ENCODE measurements around the gene NPHS1.

The NPHS1 gene

DNA sequence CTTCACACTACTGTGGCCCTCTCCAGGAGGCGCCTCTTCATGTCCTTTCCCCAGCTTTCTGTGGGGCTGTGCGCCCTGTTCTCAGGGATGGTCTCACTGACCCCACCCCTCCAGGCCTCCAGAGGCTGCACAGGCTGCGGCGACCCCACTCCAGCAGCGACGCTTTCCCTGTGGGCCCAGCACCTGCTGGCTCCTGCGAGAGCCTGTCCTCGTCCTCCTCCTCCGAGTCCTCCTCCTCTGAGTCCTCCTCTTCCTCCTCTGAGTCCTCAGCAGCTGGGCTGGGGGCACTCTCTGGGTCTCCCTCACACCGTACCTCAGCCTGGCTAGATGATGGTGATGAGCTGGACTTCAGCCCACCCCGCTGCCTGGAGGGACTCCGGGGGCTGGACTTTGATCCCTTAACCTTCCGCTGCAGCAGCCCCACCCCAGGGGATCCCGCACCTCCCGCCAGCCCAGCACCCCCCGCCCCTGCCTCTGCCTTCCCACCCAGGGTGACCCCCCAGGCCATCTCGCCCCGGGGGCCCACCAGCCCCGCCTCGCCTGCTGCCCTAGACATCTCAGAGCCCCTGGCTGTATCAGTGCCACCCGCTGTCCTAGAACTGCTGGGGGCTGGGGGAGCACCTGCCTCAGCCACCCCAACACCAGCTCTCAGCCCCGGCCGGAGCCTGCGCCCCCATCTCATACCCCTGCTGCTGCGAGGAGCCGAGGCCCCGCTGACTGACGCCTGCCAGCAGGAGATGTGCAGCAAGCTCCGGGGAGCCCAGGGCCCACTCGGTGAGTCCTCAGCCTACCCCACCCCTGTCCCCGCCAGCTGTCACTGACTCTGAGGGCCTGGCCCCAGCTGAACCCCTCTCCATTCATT, 65.8 kb downstream of the NPHS1 start:
- DNase-seq: no peak

DNA sequence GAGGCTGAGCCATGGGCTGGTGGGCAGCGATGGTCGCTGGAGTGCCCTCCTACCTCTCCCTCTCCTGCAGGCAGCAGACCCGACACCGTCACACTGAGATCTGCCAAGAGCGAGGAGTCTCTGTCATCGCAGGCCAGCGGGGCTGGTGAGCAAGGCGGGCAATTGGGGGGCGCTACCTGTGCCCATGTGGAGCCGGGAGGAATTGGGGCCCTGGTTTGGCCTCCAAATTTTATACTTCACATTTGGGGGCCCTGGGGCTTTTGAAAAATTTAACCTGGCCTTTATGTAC, 67.0 kb downstream of the NPHS1 start:
- no peak for DNase-seq

DNA sequence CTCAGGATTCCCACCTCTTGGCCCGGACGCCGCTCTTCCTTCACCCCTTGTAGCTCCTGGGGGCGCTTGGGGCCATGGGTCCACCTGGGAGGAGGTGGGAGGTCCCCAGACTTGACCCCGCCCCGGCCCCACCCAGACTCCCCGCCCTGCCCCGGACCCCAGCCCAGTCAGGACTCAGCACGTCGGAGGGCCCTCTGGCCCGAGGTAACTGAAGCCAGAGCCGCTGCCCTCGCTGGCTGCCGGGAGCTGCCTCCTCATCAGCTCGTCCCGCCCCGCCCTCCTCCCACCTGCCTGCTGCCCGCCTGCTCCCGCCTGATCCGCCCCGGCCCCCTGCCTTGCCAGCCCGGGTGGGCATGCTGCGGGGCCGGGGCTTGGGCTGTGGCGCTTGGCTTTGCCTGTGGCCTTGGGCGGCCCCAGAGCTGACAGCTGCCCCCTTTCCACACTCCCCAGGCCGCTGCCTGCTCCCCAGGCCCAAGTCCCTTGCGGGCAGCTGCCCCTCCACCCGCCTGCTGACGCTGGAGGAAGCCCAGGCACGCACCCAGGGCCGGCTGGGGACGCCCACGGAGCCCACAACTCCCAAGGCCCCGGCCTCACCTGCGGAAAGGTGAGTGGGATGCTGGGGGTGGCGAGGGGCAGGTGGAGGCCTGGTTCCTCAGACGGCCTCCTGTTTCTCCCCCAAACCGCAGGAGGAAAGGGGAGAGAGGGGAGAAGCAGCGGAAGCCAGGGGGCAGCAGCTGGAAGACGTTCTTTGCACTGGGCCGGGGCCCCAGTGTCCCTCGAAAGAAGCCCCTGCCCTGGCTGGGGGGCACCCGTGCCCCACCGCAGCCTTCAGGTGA, 67.6 kb downstream of the NPHS1 start:
- DNase-seq: no peak

DNA sequence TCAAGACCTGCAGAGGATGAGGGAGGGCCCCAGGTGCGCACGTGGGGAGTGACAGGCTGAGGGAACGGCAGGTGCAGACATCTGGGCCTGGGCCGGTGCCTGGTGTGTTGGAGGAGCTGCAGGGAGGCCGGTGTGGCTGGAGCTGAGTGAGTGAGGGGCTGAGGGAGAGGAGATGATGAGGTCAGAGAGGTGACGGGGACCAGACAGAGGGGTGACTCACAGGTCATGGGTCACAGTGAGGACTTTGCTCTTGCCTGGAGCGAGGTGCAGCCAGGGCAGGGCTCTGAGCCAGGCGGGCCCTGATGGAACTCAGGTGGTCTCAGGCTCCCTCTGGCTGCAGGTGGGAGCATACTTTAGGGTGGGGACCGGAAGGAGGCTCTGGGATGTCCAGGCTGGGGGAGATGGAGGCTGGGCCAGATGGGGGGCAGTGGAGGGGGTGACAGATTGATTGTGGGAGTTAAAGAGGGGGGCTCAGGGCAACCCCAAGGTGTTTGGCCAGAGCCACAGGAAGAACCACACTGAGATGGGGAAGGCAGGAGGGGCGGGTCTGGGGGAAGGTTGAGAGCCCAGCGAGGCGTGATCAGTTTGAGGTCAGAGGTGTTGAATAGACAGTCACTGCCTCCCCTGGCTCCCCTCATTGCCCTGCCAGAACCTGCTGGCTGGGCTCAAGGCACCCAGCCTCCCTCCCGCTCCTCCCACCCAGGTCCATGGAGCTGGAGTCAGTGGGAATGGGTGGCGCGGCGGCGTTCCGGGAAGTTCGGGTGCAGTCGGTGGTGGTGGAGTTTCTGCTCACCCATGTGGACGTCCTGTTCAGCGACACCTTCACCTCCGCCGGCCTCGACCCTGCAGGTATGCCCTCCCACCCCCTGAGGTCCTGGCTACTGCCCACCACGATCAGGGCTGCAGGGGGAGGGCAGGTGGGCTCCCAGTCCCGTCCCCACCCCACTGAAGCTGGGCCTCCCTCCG, 68.6 kb downstream of the NPHS1 start:
- no peak for DNase-seq

DNA sequence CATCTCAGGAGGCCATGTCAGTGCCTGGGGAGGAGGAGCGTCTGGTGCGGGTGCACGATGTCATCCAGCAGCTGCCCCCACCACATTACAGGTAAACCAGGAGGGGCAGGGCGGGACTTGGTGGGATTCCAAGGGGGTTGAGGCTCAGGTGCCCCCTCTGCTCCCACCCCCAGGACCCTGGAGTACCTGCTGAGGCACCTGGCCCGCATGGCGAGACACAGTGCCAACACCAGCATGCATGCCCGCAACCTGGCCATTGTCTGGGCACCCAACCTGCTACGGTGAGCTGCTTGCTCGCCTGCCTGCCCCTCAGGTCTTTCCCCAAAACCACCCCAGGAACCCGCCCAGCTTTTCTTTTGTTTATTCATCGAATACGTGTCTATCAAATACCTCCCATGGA, 69.7 kb downstream of the NPHS1 start:
- no peak for DNase-seq

DNA sequence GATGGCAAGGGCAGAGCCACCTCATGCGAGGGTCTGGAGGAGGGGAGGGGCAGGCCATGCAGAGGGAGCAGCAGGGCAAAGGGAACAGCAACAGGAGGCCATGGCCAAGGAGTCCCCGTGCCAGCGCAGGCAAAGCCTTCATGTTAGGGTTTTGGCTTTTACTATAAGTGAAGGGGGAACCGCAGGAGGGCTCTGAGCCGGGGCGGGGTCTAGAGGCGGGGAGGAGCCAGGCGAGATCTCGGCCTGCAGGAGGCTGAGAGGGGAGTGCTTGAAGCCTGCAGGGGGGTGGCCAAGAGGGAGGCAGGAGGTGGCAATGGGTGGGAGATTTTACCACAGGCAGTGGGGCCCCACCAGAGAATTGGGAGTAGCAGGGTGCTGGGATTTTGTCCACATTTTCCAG, 70.7 kb downstream of the NPHS1 start:
- DNase-seq: no peak

DNA sequence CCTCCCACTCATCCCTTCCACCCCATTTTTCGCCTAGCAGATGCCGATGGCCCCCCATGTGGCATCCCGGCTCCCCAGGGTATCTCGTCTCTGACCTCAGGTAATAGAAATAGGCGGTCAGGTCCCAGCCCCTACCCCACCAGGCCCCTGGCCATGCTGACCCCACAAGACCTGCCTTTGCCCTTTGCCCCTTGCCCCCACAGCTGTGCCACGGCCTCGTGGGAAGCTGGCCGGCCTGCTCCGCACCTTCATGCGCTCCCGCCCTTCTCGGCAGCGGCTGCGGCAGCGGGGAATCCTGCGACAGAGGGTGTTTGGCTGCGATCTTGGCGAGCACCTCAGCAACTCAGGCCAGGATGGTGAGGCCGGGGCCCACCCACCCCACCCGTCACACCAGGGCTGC, 71.6 kb downstream of the NPHS1 start:
- no peak for DNase-seq

DNA sequence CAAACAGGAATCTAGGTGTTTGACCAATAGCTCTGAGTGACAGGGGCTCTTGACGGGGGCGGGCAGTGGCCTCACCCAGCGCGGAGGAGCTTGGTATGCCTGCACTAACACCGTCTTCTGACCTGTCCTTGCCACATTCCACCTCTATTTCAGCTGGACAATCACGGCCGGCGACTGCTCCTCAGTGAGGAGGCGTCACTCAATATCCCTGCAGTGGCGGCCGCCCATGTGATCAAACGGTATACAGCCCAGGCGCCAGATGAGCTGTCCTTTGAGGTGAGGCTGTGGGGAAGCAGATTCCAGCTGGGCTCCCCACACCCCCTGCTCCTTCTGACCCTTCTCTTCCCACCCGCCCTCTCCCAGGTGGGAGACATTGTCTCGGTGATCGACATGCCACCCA, 72.2 kb downstream of the NPHS1 start:
- DNase-seq: no peak

DNA sequence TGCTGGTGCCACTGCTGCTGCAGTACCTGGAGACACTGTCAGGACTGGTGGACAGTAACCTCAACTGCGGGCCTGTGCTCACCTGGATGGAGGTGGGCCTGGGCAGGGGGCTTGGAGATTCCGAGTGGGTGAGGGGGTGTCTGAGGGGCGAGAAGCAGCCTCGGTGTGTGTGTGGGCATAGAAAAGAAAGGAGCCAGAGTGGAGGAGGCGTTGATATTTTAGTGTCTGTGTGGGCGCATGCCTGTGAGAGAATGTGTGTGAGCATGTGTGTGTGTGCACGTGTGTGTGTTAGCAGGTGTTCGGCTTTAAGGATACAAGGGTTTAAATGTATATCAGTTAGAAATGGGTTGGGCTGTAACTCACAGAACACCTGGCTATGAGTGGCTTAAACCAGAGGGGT, 73.3 kb downstream of the NPHS1 start:
- DNase-seq: no peak

DNA sequence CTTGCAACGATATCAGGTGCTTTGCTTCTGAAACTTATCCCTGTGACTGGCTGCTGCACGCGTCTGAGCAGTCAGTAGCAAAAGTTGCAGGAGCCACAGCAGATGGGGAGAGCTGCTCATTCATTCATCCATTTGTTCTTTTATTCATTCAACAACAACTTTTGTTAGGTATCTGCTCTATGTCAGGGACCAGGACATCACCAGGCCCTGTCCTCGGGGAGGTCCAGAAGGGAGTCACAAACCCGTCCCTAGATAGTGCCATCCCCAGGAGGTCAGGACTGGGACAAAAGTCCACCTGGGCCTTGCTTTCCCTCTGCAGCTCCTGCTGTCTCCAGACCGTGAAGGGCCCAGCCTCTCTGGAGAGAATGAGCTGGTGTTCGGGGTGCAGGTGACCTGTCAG, 74.3 kb downstream of the NPHS1 start:
- no peak for DNase-seq

DNA sequence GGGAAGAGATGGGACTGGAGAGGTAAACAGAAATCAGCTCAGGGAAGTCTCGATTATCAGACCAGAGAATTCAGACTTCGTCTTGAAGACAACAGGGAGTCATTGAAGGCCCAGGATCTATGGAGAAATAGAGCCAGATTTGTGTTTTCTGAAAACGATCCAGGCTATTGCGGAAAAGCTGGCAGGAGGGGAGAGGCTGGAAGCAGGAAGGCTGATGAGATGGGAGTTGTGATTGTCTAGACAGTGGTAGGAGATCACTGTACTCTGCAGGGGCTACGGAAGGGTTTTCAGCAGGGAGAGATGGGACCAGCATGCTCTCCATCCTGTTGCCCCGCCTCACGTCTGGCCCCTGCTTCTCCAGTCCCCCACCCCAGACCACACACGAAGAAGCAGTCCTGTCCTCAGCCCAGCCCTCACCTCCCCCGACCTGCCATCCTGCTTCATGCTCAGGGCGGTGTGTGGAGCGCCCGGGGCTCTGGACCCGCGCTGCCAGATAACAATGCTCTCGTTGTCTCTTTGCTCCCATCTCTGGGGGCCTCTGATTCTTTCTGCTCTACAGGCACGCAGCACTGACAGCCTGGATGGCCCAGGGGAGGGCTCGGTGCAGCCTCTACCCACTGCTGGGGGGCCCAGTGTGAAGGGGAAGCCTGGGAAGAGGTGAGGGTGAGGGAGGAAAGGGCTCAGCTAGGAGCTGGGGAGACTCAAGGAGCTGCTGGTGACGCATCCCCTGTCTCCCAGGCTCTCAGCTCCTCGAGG, 75.0 kb downstream of the NPHS1 start:
- no peak for DNase-seq

DNA sequence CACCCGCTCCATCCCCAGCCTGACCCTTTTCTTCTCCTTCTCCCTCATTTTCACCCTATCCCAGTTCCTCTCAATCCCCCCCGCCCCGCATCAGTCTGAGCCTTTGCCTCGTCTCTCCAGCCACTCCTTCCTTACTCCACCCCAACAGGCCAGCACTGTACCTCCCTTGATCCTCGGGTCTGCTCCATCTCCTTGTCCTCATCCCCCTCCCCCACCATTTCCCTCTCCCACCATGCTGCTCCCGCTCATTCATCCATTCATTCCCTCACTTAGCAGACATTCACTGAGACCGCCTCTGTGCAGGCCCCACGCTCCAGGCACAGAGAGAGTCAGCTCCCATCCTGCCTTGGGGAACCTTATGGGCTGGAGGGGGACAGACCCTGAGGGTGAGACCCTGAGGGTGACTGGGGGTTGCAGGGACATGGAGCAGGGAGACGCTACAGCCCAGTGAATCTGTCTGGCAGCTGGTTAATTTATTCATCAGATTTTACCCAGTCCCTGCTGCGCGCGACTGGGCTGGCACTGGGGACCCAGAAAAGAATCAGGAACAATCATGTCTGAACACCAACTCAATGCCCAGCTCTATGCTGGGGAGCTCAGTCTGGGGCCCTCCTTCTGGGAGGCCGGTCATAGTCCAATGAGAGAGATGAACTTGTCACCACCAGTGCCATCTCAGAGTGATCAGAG, 76.1 kb downstream of the NPHS1 start:
- DNase-seq: no peak
